Kidney (tissue), 14 donors: ENCODE data around the gene GALNT4. TPM values are rescaled to one million over a fixed set of nuclear protein-coding genes. Genes with fewer than 3 reads are reported as not detected.

ENCODE experiments used
- DNase-seq, 5 donors: peaks; one replicate each; pipeline ENCODE4 v3.0.0-alpha.2; 2013 to 2020
- FAIRE-seq: peaks from 2 replicates; lab custom pipeline; 2012; peaks lifted over from hg19 to GRCh38; lab: Jason Lieb, UNC
- H3K27ac ChIP-seq, 2 donors: one replicate each; pipeline ENCODE4 v1.7.0; 2013; ENCODE audit warnings: low read depth in 2 of 2, low read length in 2 of 2, inconsistent platforms in 1 of 2
- H3K27me3 ChIP-seq: one replicate; pipeline ENCODE4 v1.7.1; 2013; ENCODE audit warnings: low read length, inconsistent platforms; ENCODE audit not compliant: control insufficient read depth, insufficient read depth
- H3K36me3 ChIP-seq, 3 donors: one replicate each; pipeline versions ENCODE4 v1.7.0 to v1.7.1; 2013; ENCODE audit warnings: low read length in 3 of 3, control low read depth in 1 of 3, inconsistent platforms in 1 of 3; ENCODE audit not compliant: insufficient read depth in 3 of 3, control insufficient read depth in 2 of 3
- H3K4me1 ChIP-seq, 3 donors: one replicate each; pipeline versions ENCODE4 v1.7.0 to v1.7.1; 2013; ENCODE audit warnings: low read length in 3 of 3, inconsistent platforms in 1 of 3, low read depth in 1 of 3; ENCODE audit not compliant: control insufficient read depth in 2 of 3, insufficient read depth in 2 of 3
- H3K4me3 ChIP-seq, 3 donors: one replicate each; pipeline versions ENCODE4 v1.7.0 to v1.8.1; 2013; ENCODE audit warnings: low read length in 3 of 3, control low read depth in 1 of 3, inconsistent platforms in 1 of 3
- H3K9ac ChIP-seq, 3 donors: one replicate each; pipeline versions ENCODE4 v1.7.0 to v1.7.1; 2013; ENCODE audit warnings: low read length in 3 of 3, control low read depth in 1 of 3, inconsistent platforms in 1 of 3
- H3K9me3 ChIP-seq, 3 donors: one replicate each; pipeline versions ENCODE4 v1.7.0 to v1.7.1; 2013; ENCODE audit warnings: low read length in 3 of 3, control low read depth in 1 of 3, inconsistent platforms in 1 of 3; ENCODE audit not compliant: control insufficient read depth in 2 of 3, insufficient read depth in 1 of 3
- CTCF ChIP-seq: IDR thresholded peaks from 3 replicates; pipeline ENCODE4 v1.5.1; 2012; ENCODE audit warnings: mild to moderate bottlenecking, moderate library complexity, borderline replicate concordance; ENCODE audit not compliant: insufficient read depth; ENCODE audit errors: extremely low read depth
- intact Hi-C: fragments of 100-400 bp; cut with DNase I; formaldehyde crosslinking; loops from one replicate; pipeline ENCODE4 v1.11.1; 2022
- polyA plus RNA-seq: library from polyadenylated mRNA; stranded (reverse); fragments of 350-450 nt; fragmentation: Illumina TruSeq; extraction: RNeasy Lipid Tissue Mini Kit (QIAGEN cat#74804); gene quantifications from one replicate; pipeline ENCODE4 v1.2.3, GENCODE V29; 2014; ENCODE audit warnings: low read depth, low replicate concordance; ENCODE audit not compliant: insufficient read depth
- total RNA-seq: library from RNA; stranded (reverse); fragmentation: NEBNext Ultra II Directional; extraction: Animal tissue kit (Norgen Biotek cat#: 25700); gene quantifications from one replicate; pipeline ENCODE4 v1.2.1, GENCODE V29; 2021
- donor health status: control.
- donor health status: control.
- donor health status: control.
- donor health status: control.
- donor health status: control.
- donor health status: DM: yes; HTN: yes; CAD: no.
- donor health status: Normal renal cell carcinoma (clear cell type).

Gene GALNT4
- total and polyA plus RNA-seq, 2 donors from 2014 or later, result 2.6 to 14.4 TPM

- H3K27ac ChIP-seq, result no peak overlapping the region
- intact Hi-C loops, result loop anchor here (10.0 kb wide), 1 partner anchor 499 kb away; no protein-coding TSS in a partner anchor
Measured at GRCh38 chr12:89523393-89523792, 1.2 kb downstream of the GALNT4 start.

GRCh38 chr12:89521364-89522223, 3.0 kb downstream of the GALNT4 start:
- Histone ChIP-seq H3K27me3 (no peaks in the 10 kb centered on the region), H3K4me3 (peak overlapping the region; percentile 7 to 47 (median 35)), H3K9me3 (no peaks in the 10 kb centered on the region), H3K27ac (no peak overlapping the region), H3K4me1 (peaks cover 3 to 16% (median 15%) of the 10 kb centered on the region in 3 donors), H3K9ac (no peak overlapping the region), H3K36me3 (no peaks in the 10 kb centered on the region)
- TF ChIP-seq CTCF, result no peak
- DNase-seq, result no peak
- intact Hi-C loops, result loop anchor here (10.0 kb wide), 1 partner anchor 497 kb away; no protein-coding TSS in a partner anchor
- no peak for FAIRE-seq

More at GRCh38 chr12:89523393-89523792, 1.2 kb downstream of the GALNT4 start:
- no peak for FAIRE-seq
- H3K9ac ChIP-seq, result peak overlapping the region in 1 of 3 donors; percentile 93
- peaks cover 3 to 16% (median 15%) of the 10 kb centered on the region in 3 donors for H3K4me1 ChIP-seq
- no peak for TF ChIP-seq CTCF
- peak overlapping the region in 2 of 3 donors; percentile 78 to 95 for H3K4me3 ChIP-seq
- DNase-seq, result no peak
- H3K9me3 ChIP-seq, result no peaks in the 10 kb centered on the region
- H3K27me3 ChIP-seq, result no peaks in the 10 kb centered on the region
- H3K36me3 ChIP-seq, result no peaks in the 10 kb centered on the region

GRCh38 chr12:89517720-89518119, 6.9 kb downstream of the GALNT4 start:
- Histone ChIP-seq H3K4me1 (peaks cover 0 to 8% (median 4%) of the 10 kb centered on the region in 3 donors), H3K36me3 (no peaks in the 10 kb centered on the region), H3K9me3 (no peaks in the 10 kb centered on the region), H3K4me3 (no peak overlapping the region), H3K27ac (no peak overlapping the region), H3K9ac (no peak overlapping the region), H3K27me3 (no peaks in the 10 kb centered on the region)
- FAIRE-seq, result no peak
- TF ChIP-seq CTCF, result no peak
- intact Hi-C loops, result no loop called here
- DNase-seq, result no peak
